C4-2B (cell line): ENCODE results near the gene ITSN1.

ENCODE experiments used
- CTCF ChIP-seq: fragments of 450-650 bp; conservative IDR thresholded peaks from 2 replicates; pipeline ENCODE4 v1.5.1; 2017; ENCODE audit warnings: mild to moderate bottlenecking
- ZFX ChIP-seq: fragments of 450-650 bp; IDR thresholded peaks from 2 replicates; pipeline ENCODE4 v1.6.1; 2017

- TF ChIP-seq CTCF (no peak), ZFX (no peak)
These were observed 160.2 kb downstream of the ITSN1 start for GRCh38 chr21:33802481-33802880.
